ENCODE measurements around the gene PRODH2. TPM values are rescaled to one million over a fixed set of nuclear protein-coding genes. Genes with fewer than 3 reads are reported as not detected.

PRODH2 gene
- total RNA-seq, 1 experiment from 2014 or later, result not detected

DNA sequence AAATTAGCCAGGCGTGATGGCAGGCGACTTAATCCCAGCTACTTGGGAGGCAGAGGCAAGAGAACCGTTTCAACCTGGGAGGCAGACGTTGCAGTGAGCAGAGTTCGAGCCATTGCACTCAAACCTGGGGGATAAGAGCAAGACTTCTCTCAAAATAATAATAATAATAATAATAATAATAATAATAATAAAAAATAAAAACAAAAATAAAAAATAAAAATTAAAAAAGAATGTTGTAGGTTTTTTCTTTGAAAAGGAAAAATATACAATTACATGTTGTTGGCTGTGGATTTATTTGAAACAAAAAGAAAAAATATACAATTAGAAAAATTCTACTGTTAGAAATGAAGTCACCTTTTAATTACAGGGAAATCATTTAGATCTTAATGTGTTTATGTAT, 11.5 kb upstream of the PRODH2 start:
- DNase-seq, result no peak
- Histone ChIP-seq H3K4me3 (ENCODE audit: insufficient read depth, low read depth, low read length) (no peak overlapping the region), H3K27me3 (ENCODE audit: control insufficient read depth, insufficient read depth, low read length) (peaks cover 2% of the 10 kb centered on the region; the same call in 1 of the 2 replicates)

GRCh38 chr19:35822579-35822978, 9.9 kb upstream of the PRODH2 start:
- Histone ChIP-seq H3K27me3 (ENCODE audit: control insufficient read depth, insufficient read depth, low read length) (peaks cover 2% of the 10 kb centered on the region; the same call in 1 of the 2 replicates), H3K36me3 (replicated peaks; ENCODE audit: control insufficient read depth, insufficient read depth, low read length) (no peaks in the 10 kb centered on the region), H3K4me3 (ENCODE audit: insufficient read depth, low read depth, low read length) (no peak overlapping the region)
- DNase-seq, result no peak

More for the DNA sequence above, 11.5 kb upstream of the PRODH2 start:
- H3K36me3 ChIP-seq (replicated peaks; ENCODE audit: control insufficient read depth, insufficient read depth, low read length), result no peaks in the 10 kb centered on the region

- Histone ChIP-seq H3K4me3 (ENCODE audit: insufficient read depth, low read depth, low read length) (no peak overlapping the region), H3K36me3 (replicated peaks; ENCODE audit: control insufficient read depth, insufficient read depth, low read length) (no peaks in the 10 kb centered on the region), H3K27me3 (ENCODE audit: control insufficient read depth, insufficient read depth, low read length) (no peaks in the 10 kb centered on the region)
- DNase-seq, result no peak
Observed at GRCh38 chr19:35818445-35818844, 5.8 kb upstream of the PRODH2 start.

GRCh38 chr19:35816846-35817245, 4.2 kb upstream of the PRODH2 start:
- Histone ChIP-seq H3K36me3 (replicated peaks; ENCODE audit: control insufficient read depth, insufficient read depth, low read length) (no peaks in the 10 kb centered on the region), H3K27me3 (ENCODE audit: control insufficient read depth, insufficient read depth, low read length) (no peaks in the 10 kb centered on the region; the same call in 1 of the 2 replicates), H3K4me3 (ENCODE audit: insufficient read depth, low read depth, low read length) (no peak overlapping the region)
- no peak for DNase-seq

DNA sequence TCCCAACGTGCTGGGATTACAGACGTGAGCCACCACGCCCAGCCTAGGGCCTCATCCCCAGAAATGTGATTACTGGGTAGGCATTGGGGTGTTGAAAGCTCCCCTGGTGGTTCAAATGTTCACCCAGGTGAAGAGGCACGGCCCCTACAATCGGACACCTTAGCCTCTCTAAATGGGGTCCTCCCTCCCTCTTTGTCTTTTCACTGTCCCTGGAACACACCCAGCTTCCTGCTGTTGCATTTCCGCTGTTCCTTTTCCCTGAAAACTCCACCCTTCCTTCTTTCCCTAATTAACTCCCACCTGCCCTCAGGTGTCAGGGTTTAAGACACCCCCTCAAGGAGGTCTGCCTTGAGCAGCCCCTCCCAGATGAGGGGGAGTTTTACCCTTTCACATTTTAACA, 3.6 kb upstream of the PRODH2 start:
- DNase-seq, result peak; percentile 52
- Histone ChIP-seq H3K36me3 (replicated peaks; ENCODE audit: control insufficient read depth, insufficient read depth, low read length) (no peaks in the 10 kb centered on the region), H3K27me3 (ENCODE audit: control insufficient read depth, insufficient read depth, low read length) (no peaks in the 10 kb centered on the region; the same call in 1 of the 2 replicates), H3K4me3 (ENCODE audit: insufficient read depth, low read depth, low read length) (no peak overlapping the region)

- Histone ChIP-seq H3K36me3 (replicated peaks; ENCODE audit: control insufficient read depth, insufficient read depth, low read length) (no peaks in the 10 kb centered on the region), H3K27me3 (ENCODE audit: control insufficient read depth, insufficient read depth, low read length) (no peaks in the 10 kb centered on the region; the same call in 1 of the 2 replicates), H3K4me3 (ENCODE audit: insufficient read depth, low read depth, low read length) (no peak overlapping the region)
- DNase-seq, result no peak
Observed at GRCh38 chr19:35813043-35813890, 622 bp upstream of the PRODH2 start.

DNA sequence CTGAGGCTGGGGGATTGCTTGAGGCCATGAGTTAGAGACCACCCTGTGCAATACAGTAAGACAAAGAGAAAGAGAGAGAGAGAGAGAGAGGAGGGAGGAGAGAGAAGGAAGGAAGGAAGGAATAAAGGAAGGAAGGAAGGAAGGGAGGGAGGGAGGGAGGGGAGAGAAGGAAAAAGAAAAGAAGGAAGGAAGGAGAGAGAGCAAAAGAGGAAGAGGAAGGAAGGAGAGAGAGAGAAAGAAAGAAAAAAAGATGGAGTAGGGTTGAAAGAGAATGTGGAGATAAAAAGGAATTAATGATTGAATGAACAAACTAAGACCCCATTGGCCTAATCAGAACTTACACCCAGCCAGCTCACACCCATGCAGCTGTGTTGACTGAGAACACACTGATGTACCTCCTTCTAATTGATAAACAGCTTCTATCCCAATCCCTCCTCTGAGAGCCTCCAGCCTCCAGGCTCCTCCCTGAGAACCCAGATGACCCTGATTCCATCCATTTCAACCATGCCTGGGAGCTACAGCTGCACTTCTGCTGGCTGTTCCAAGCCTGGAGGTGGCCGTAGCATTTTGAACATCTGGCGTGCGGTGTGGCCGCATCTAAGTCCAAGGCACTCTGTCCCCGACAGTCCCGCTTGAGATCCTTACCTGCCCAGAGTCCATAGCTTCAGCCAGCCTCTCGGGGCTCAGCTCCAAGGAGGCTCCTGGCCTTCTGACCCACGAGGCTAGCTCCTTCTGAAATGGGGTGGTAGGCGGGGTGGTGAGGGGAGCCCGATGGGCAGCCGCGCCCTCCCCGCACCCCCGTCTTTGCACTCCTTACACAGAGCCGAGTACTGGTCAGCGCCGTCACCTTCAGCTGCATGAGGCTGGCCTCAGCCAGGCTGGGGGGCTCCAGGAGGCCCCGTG, 1.1 kb downstream of the PRODH2 start:
- Histone ChIP-seq H3K4me3 (ENCODE audit: insufficient read depth, low read depth, low read length) (no peak overlapping the region), H3K36me3 (replicated peaks; ENCODE audit: control insufficient read depth, insufficient read depth, low read length) (no peaks in the 10 kb centered on the region), H3K27me3 (ENCODE audit: control insufficient read depth, insufficient read depth, low read length) (no peaks in the 10 kb centered on the region; the same call in 1 of the 2 replicates)
- DNase-seq, result peak; percentile 49

- H3K4me3 ChIP-seq (ENCODE audit: insufficient read depth, low read depth, low read length), result no peak overlapping the region
- no peak for DNase-seq
Observed at GRCh38 chr19:35807633-35808032, 5.0 kb downstream of the PRODH2 start.

DNA sequence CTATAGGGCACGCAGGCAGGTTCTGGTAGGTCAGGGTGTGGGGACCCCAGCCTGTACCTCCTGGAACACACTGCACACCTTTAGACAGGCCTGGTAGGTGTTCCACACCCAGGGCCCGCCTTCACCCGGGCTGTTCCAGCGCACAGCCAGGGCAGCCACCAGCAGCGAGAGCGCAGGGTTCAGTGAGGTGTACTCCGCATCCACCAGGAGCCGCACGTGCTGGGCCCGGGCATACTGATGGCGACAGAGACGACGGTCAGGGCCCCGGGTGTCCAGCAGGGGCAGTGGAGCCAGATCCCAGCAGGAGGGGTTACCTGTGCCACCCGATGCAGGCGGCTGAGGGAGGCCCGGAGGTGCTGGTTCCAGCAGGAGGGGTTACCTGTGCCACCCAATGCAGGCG, 6.0 kb downstream of the PRODH2 start:
- peak; percentile 61 for DNase-seq
- Histone ChIP-seq H3K4me3 (ENCODE audit: insufficient read depth, low read depth, low read length) (no peak overlapping the region), H3K36me3 (replicated peaks; ENCODE audit: control insufficient read depth, insufficient read depth, low read length) (no peaks in the 10 kb centered on the region), H3K27me3 (ENCODE audit: control insufficient read depth, insufficient read depth, low read length) (no peaks in the 10 kb centered on the region)

More at GRCh38 chr19:35807633-35808032, 5.0 kb downstream of the PRODH2 start:
- no peaks in the 10 kb centered on the region; the same call in 1 of the 2 replicates for H3K27me3 ChIP-seq (ENCODE audit: control insufficient read depth, insufficient read depth, low read length)
- H3K36me3 ChIP-seq (replicated peaks; ENCODE audit: control insufficient read depth, insufficient read depth, low read length), result no peaks in the 10 kb centered on the region

- no peaks in the 10 kb centered on the region for H3K36me3 ChIP-seq (replicated peaks; ENCODE audit: control insufficient read depth, insufficient read depth, low read length)
- peak; percentile 20 for DNase-seq
Observed at GRCh38 chr19:35805526-35806102, 7.0 kb downstream of the PRODH2 start.

DNA sequence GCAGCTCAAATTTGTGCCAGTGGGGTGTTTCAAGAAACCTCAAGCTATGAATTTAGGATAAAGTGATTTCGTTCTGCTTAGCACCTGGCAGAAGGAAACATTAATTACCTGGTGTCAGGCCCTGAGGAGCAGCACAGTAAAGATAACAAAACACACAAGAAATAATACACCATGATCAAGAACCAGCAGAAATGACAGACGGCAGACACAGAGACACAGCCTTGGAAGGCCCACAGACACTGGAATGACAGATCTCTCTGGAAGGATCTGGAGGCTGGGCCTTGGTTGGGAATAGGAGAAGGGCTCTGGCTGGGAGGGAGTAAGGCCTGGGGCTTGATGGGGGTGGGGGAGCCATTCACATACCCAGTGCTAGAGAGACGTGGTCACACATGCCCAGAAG, 10.8 kb downstream of the PRODH2 start:
- H3K36me3 ChIP-seq (replicated peaks; ENCODE audit: control insufficient read depth, insufficient read depth, low read length), result no peaks in the 10 kb centered on the region
- DNase-seq, result peak; percentile 25
- H3K4me3 ChIP-seq (ENCODE audit: insufficient read depth, low read depth, low read length), result no peak overlapping the region
- H3K27me3 ChIP-seq (ENCODE audit: control insufficient read depth, insufficient read depth, low read length), result peaks cover 3% of the 10 kb centered on the region; the same call in 1 of the 2 replicates

More at GRCh38 chr19:35805526-35806102, 7.0 kb downstream of the PRODH2 start:
- Histone ChIP-seq H3K4me3 (ENCODE audit: insufficient read depth, low read depth, low read length) (no peak overlapping the region), H3K27me3 (ENCODE audit: control insufficient read depth, insufficient read depth, low read length) (no peaks in the 10 kb centered on the region)

DNA sequence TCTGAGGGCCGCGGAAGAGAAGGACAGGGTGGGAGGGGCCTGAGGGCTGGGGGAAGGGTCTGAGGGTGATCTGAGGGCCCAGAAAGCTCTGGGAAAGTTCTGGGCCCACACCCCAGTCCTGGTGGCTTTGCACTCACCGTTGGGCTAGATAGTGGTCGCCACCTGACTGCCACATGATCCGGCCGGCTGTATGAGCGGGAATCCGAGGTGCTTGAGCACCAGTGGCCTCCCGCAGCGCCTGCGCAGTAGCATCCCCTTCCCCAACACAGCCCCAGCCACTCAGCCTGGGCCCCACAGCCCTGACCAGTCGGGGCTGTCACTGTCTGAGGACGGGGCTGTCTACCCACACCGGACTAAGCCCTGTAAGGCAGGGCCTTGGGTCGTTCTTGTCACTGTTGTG, 15.0 kb downstream of the PRODH2 start:
- H3K4me3 ChIP-seq (ENCODE audit: insufficient read depth, low read depth, low read length), result no peak overlapping the region; the same call in 1 of the 2 replicates
- peaks cover 3% of the 10 kb centered on the region; the same call in 1 of the 2 replicates for H3K27me3 ChIP-seq (ENCODE audit: control insufficient read depth, insufficient read depth, low read length)
- no peaks in the 10 kb centered on the region for H3K36me3 ChIP-seq (replicated peaks; ENCODE audit: control insufficient read depth, insufficient read depth, low read length)
- DNase-seq, result peak; percentile 89

DNA sequence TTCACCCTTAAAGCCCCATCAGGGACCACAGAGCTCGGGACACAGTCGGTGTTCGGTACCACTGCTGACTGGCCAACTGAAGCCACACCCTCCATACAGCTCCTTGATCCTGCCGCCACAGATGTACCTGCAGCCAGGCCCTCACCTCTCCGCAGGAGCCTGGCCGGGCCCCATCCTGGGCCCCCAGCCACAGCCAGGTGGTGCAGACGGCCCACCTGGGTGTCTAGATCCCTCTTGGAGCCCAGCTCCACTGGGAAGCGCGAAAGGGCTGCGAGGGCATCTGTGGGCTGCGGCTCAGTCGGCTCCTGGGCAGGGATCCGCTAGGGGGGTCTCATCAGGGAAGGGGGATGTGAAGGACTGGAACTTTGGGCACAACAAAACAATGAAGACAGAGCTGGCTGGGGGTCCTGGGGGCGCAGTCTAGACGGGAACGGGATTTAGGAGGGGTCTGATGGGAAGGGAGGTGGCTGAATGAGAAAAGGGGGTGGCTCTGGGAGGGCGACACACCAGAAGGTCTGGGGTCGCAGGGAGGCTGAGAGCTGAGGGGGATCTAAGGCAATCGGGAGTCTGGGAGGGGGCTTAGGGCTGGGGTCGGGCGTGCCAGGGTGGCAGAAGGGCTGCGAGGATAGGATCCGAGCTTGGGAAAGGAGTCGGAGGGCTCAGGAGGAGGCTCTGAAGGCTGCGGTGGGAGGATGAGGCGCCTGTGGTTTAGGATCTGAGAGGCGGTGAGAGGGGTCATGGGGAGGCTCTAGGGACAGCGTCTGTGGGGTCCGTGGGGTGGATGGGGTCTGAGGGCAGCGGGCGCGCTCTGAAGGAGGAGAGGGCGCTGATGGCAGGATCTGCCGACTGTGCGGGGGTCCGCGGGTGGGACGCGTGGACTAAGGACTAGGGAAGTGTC, 15.8 kb downstream of the PRODH2 start:
- peaks cover 3% of the 10 kb centered on the region; the same call in 1 of the 2 replicates for H3K27me3 ChIP-seq (ENCODE audit: control insufficient read depth, insufficient read depth, low read length)
- H3K36me3 ChIP-seq (replicated peaks; ENCODE audit: control insufficient read depth, insufficient read depth, low read length), result no peaks in the 10 kb centered on the region
- DNase-seq, result peak; percentile 71
- no peak overlapping the region; the same call in 1 of the 2 replicates for H3K4me3 ChIP-seq (ENCODE audit: insufficient read depth, low read depth, low read length)

All from H7 (cell line).